Fibroblast of upper back skin (primary cell): ENCODE measurements around the gene TTC12.

Source experiments
- DNase-seq: peaks from one replicate; pipeline ENCODE4 v3.0.0-alpha.2; 2013

The TTC12 gene

DNA sequence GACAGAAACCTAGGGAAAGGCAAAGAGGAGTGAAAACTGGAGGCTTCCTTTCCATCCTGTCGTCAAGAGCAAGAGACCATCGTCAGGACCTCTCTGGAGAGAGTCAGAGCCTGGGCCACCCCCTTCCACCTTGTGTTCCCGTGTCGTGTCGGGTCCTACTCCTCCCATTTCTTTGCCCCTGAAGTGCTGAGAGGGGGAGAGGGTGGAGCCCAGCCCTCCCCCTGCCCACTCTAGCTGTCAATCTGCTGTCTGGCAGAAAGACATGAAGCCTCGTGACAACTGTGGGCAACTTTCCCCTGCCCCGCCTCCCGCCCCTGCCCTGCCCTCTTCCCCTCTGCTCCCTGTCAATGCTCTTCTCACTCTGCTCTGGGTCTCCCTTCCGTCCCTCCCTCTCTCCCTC, 93.8 kb downstream of the TTC12 start:
- no peak for DNase-seq

DNA sequence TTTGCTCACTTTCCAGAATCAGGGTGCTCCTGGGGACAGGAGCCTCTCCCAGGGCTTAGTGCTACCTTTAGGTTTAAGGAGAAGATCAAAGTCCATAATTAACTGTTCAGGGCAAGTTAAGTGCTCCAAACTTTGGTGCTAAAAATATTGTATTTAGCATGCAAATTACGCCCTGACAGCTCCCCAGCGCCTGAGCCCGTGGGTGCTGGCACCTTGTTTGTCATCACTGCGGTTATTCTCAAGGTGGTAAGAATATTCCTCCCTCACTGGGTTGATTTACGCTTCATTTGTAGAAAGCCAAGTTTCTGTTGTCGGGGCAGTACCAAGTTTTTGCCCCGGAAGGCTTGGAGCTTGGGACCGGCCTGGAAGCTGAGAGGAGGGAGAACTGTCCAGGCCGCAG, 94.5 kb downstream of the TTC12 start:
- DNase-seq, result no peak

DNA sequence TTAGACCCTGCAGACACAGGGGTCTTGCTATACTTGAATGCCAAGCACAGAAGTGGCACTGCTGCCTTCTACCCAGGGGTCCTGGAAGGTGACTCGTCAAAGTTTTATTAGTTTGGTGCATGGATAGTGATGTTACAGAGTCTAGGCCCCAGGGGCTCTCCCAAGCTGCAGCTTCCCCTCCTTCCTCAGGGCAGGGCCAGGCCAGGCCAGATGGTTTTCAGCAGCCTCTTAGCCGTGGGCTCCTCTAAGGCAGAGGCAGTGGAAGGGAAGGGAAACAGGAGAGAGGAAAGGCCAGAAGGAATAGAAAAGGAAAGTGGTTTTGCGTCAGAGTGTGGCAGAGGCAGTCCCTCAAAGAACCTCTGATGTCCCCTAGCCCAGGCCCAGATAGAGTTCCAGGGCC, 95.1 kb downstream of the TTC12 start:
- no peak for DNase-seq

DNA sequence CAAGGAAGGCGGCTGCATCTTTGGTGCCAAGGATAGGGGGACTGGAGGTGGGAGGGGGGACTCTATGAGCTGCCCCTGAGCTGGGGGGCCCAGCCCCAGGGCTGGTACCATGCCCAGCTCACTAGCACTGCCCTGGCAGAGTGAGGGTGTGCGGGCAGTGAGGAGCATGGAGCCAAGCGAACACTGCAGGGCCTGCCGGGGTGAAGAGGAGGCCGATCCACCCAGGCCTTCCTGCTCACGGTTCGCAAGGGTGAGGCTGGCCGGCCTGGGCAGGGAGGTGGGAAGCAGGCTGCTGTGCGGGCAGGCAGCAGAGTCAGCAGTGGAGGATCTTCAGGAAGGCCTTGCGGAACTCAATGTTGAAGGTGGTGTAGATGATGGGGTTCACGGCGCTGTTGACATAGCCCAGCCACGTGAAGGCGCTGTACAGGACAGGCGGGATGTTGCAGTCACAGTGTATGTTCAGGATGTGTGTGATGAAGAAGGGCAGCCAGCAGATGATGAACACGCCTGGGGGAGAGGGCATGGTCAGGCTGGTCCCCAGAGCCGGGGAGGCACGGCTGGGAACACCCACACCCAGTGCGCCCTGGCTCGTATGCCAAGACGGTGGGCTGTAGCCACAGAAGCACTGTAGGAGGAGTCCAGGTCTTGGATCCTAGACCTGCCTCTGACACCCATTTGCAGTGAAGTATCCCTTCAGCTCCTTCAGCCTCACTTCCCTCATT, 96.2 kb downstream of the TTC12 start:
- no peak for DNase-seq

DNA sequence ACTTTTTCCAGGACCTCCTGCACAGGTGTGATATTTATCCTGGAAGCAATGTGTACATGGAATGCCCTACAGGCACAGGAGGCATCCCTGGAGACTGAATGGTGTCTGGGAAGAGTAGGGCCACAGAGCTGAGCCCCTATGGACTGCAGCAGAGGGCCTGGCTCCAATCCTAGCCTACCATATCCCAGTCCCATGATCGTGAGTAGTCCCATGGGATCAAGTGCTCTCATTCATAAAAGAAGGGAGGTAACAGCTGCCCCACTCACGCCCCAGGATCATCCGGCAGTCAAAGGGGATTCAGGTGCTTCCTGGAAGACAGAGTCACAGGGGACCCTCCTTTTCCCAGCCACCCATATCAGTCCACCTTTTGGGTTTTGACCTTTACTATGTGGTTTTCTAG, 97.2 kb downstream of the TTC12 start:
- no peak for DNase-seq

DNA sequence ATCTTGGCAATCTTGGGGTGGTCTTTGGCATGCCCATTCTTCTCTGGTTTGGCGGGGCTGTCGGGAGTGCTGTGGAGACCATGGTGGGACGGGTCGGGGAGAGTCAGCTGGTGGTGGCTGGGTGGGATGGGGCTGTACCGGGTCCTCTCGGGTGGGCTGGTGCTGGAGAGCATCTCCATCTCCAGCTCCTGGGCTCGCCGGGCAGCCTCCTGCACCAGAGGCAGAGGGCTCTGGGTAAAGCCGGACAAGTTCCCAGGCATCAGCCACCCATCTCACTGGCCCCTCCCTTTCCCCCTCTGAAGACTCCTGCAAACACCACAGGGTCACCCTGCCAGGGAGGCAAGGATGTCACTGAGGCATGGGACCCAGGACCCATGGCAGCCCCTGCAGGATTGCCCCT, 98.3 kb downstream of the TTC12 start:
- DNase-seq, result no peak

DNA sequence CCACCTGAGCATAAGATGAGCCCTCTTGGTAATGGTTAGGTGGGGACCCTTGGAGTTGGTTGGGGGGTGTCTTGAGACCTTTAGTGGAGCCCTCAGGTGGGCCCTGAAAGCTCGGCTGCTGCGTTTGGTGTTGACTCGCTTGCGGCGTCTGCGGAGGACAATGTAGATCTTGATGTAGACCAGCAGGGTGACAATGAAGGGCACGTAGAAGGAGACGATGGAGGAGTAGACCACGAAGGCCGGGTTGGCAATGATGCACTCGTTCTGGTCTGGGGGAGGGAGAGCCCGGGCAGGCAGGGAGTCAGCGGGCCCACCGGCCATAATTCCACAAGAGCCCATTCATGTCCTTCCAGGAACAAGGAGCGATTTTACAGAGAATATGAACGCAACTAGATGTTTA, 101.0 kb downstream of the TTC12 start:
- no peak for DNase-seq
